Stimulated activated CD4-positive, alpha-beta T cell treated with anti-CD3 and anti-CD28 coated beads, Interleukin-2, amount 100 ng/mL, for 4 hours (primary cell): ENCODE data around the gene PDZD2.

Source experiments
- DNase-seq: peaks from one replicate; pipeline ENCODE4 v3.0.0-alpha.2; 2020; ENCODE audit warnings: low read depth

The PDZD2 gene

GRCh38 chr5:32042551-32042961, 403.6 kb downstream of the PDZD2 start:
- DNase-seq: no peak

GRCh38 chr5:32043105-32043504, 404.2 kb downstream of the PDZD2 start:
- DNase-seq: no peak

- DNase-seq: no peak
Observed at GRCh38 chr5:32044434-32044833, 405.5 kb downstream of the PDZD2 start.

- no peak for DNase-seq
Observed at GRCh38 chr5:32044939-32045338, 406.0 kb downstream of the PDZD2 start.

- no peak for DNase-seq
Observed at GRCh38 chr5:32047056-32047455, 408.1 kb downstream of the PDZD2 start.

GRCh38 chr5:32051796-32052195, 412.9 kb downstream of the PDZD2 start:
- no peak for DNase-seq

- DNase-seq: no peak
Observed at GRCh38 chr5:32055891-32056866, 417.2 kb downstream of the PDZD2 start.

- no peak for DNase-seq
Observed at GRCh38 chr5:32057187-32058096, 418.5 kb downstream of the PDZD2 start.

- DNase-seq: no peak
Observed at GRCh38 chr5:32058101-32058500, 419.2 kb downstream of the PDZD2 start.

- no peak for DNase-seq
Observed at GRCh38 chr5:32058997-32059396, 420.1 kb downstream of the PDZD2 start.

- no peak for DNase-seq
Observed at GRCh38 chr5:32059761-32060530, 421.0 kb downstream of the PDZD2 start.

GRCh38 chr5:32061236-32061635, 422.3 kb downstream of the PDZD2 start:
- no peak for DNase-seq

GRCh38 chr5:32066448-32066847, 427.5 kb downstream of the PDZD2 start:
- DNase-seq: no peak

GRCh38 chr5:32067774-32068470, 429.0 kb downstream of the PDZD2 start:
- no peak for DNase-seq

GRCh38 chr5:32068561-32068960, 429.6 kb downstream of the PDZD2 start:
- DNase-seq: no peak

GRCh38 chr5:32069396-32069795, 430.5 kb downstream of the PDZD2 start:
- DNase-seq: no peak

GRCh38 chr5:32071351-32071944, 432.5 kb downstream of the PDZD2 start:
- no peak for DNase-seq

- DNase-seq: no peak
Observed at GRCh38 chr5:32072054-32072453, 433.1 kb downstream of the PDZD2 start.

GRCh38 chr5:32074401-32074800, 435.5 kb downstream of the PDZD2 start:
- no peak for DNase-seq

GRCh38 chr5:32076699-32077695, 438.1 kb downstream of the PDZD2 start:
- DNase-seq: no peak
